SH-SY5Y (cell line): ENCODE data around the gene B3GAT2.

Experiments
- GATA2 ChIP-seq: IDR thresholded peaks from 2 replicates; pipeline ENCODE4 v1.6.1; 2011; ENCODE audit warnings: mild to moderate bottlenecking, low read depth, low read length
- GATA3 ChIP-seq: IDR thresholded peaks from 2 replicates; pipeline ENCODE4 v1.6.1; 2011; ENCODE audit warnings: low read depth, mild to moderate bottlenecking, low read length, moderate library complexity

GRCh38 chr6:70823651-70824050 lies 133.2 kb downstream of the B3GAT2 start:
- TF ChIP-seq GATA3 (no peak), GATA2 (no peak)
